ENCODE data around the gene BABAM1. TPM values are rescaled to one million over a fixed set of nuclear protein-coding genes. Genes with fewer than 3 reads are reported as not detected.
"Not testable (repeated sequence)": the region's sequence is repeated elsewhere in the genome, so short reads cannot be mapped to it uniquely, and the experiment has no call there.

Gene BABAM1
- total RNA-seq, 2 experiments from 2014 or later, result 104 to 112 TPM

- Mint-ChIP-seq H3K36me3 (no peaks in the 10 kb centered on the region), H3K4me1 (peaks cover 10% of the 10 kb centered on the region), H3K9me3 (no peaks in the 10 kb centered on the region), H3K27me3 (no peaks in the 10 kb centered on the region), H3K4me3 (peak overlapping the region; percentile 85), H3K27ac (peak overlapping the region; percentile 74)
- peak; percentile 96 for ATAC-seq (ENCODE audit: low read depth)
- POLR2A ChIA-PET, result interaction anchor here (0.6 to 2.9 kb wide), 10 partner anchors 11 to 398 kb away, joined by 3 to 14 read pairs (median 4); partner anchors contain the start of genes ANKLE1, ANO8, BST2 and DDA1
- peak; percentile 94 for DNase-seq
Observed at GRCh38 chr19:17292301-17293074, 25.2 kb downstream of the BABAM1 start.

- Mint-ChIP-seq H3K9me3 (no peaks in the 10 kb centered on the region), H3K27ac (no peak overlapping the region), H3K4me1 (peaks cover 10% of the 10 kb centered on the region), H3K4me3 (no peak overlapping the region), H3K27me3 (no peaks in the 10 kb centered on the region), H3K36me3 (no peaks in the 10 kb centered on the region)
- POLR2A ChIA-PET, result interaction anchor here (0.7 to 1.2 kb wide), 5 partner anchors 10 to 139 kb away, joined by 3 to 5 read pairs (median 4); partner anchors contain the start of genes ABHD8, ANO8 and MVB12A
- ATAC-seq (ENCODE audit: low read depth) (no peak), DNase-seq (no peak)
Observed at GRCh38 chr19:17293605-17294004, 26.4 kb downstream of the BABAM1 start.

- Mint-ChIP-seq H3K4me1 (peaks cover 10% of the 10 kb centered on the region), H3K27me3 (no peaks in the 10 kb centered on the region), H3K27ac (no peak overlapping the region), H3K36me3 (peaks cover 3% of the 10 kb centered on the region), H3K4me3 (no peak overlapping the region), H3K9me3 (no peaks in the 10 kb centered on the region)
- POLR2A ChIA-PET, result interaction anchor here (1.2 kb wide), 1 partner anchor 9 kb away, joined by 4 read pairs; the partner anchor contains the start of gene ABHD8
- peak; percentile 67 for DNase-seq
- ATAC-seq (ENCODE audit: low read depth), result no peak
Observed at GRCh38 chr19:17294051-17294891, 27.0 kb downstream of the BABAM1 start.

GRCh38 chr19:17295551-17295950 lies 28.3 kb downstream of the BABAM1 start:
- H3K9me3 Mint-ChIP-seq; H3K4me1 Mint-ChIP-seq; H3K27me3 Mint-ChIP-seq; DNase-seq; H3K27ac Mint-ChIP-seq; POLR2A ChIA-PET; H3K36me3 Mint-ChIP-seq; ATAC-seq (ENCODE audit: low read depth); H3K4me3 Mint-ChIP-seq: not testable (repeated sequence)

- Mint-ChIP-seq H3K36me3 (peaks cover 3% of the 10 kb centered on the region), H3K27me3 (no peaks in the 10 kb centered on the region), H3K27ac (no peak overlapping the region), H3K4me1 (peaks cover 7% of the 10 kb centered on the region), H3K4me3 (no peak overlapping the region), H3K9me3 (no peaks in the 10 kb centered on the region)
- ATAC-seq (ENCODE audit: low read depth) (no peak), DNase-seq (no peak)
- POLR2A ChIA-PET, result interaction anchor here (1.4 kb wide), 1 partner anchor 97 kb away, joined by 4 read pairs; no protein-coding TSS in a partner anchor
Observed at GRCh38 chr19:17296273-17296672, 29.0 kb downstream of the BABAM1 start.

GRCh38 chr19:17296976-17297375 lies 29.7 kb downstream of the BABAM1 start:
- peaks cover 4% of the 10 kb centered on the region for H3K36me3 Mint-ChIP-seq
- ATAC-seq (ENCODE audit: low read depth), result no peak
- POLR2A ChIA-PET, result interaction anchor here (1.4 kb wide), 1 partner anchor 96 kb away, joined by 4 read pairs; no protein-coding TSS in a partner anchor

GRCh38 chr19:17300992-17301619 lies 33.9 kb downstream of the BABAM1 start:
- Mint-ChIP-seq H3K27me3 (no peaks in the 10 kb centered on the region), H3K4me3 (no peak overlapping the region), H3K4me1 (peaks cover 17% of the 10 kb centered on the region), H3K9me3 (no peaks in the 10 kb centered on the region), H3K27ac (no peak overlapping the region), H3K36me3 (peaks cover 4% of the 10 kb centered on the region)
- POLR2A ChIA-PET, result no interaction called here
- DNase-seq (no peak), ATAC-seq (ENCODE audit: low read depth) (no peak)

More at GRCh38 chr19:17296976-17297375, 29.7 kb downstream of the BABAM1 start:
- Mint-ChIP-seq H3K9me3 (no peaks in the 10 kb centered on the region), H3K4me3 (no peak overlapping the region), H3K27me3 (no peaks in the 10 kb centered on the region), H3K27ac (no peak overlapping the region), H3K4me1 (peaks cover 6% of the 10 kb centered on the region)
- DNase-seq, result no peak

GRCh38 chr19:17302391-17303166 lies 35.3 kb downstream of the BABAM1 start:
- Mint-ChIP-seq H3K27ac (no peak overlapping the region), H3K27me3 (no peaks in the 10 kb centered on the region), H3K9me3 (no peaks in the 10 kb centered on the region), H3K4me3 (peak overlapping the region; percentile 73), H3K4me1 (peaks cover 22% of the 10 kb centered on the region), H3K36me3 (peaks cover 4% of the 10 kb centered on the region)
- POLR2A ChIA-PET, result interaction anchor here (1.2 kb wide), 1 partner anchor 8 kb away, joined by 4 read pairs; no protein-coding TSS in a partner anchor
- no peak for DNase-seq
- no peak for ATAC-seq (ENCODE audit: low read depth)

GRCh38 chr19:17303167-17303939 lies 36.1 kb downstream of the BABAM1 start, which contains the start of gene ABHD8:
Gene ABHD8, minus strand, starts transcription at chr19:17303425. Its CDS starts 1,809 bp downstream, at chr19:17301616.
- peak; percentile 70 for ATAC-seq (ENCODE audit: low read depth)
- Mint-ChIP-seq H3K4me3 (peak within 1 kb of the TSS; percentile 73), H3K9me3 (no peaks in the 10 kb centered on the region), H3K36me3 (peaks cover 4% of the 10 kb centered on the region), H3K27ac (peak within 1 kb of the TSS; percentile 65), H3K4me1 (peaks cover 27% of the 10 kb centered on the region), H3K27me3 (no peaks in the 10 kb centered on the region)
- peak; percentile 95 for DNase-seq
- POLR2A ChIA-PET, result interaction anchor here (0.9 to 1.2 kb wide), 4 partner anchors 9 to 102 kb away, joined by 3 to 4 read pairs (median 4); partner anchors contain the start of genes ANO8 and BST2

GRCh38 chr19:17303940-17304267 lies 36.7 kb downstream of the BABAM1 start:
- Mint-ChIP-seq H3K27me3 (no peaks in the 10 kb centered on the region), H3K4me1 (peaks cover 27% of the 10 kb centered on the region)
- POLR2A ChIA-PET, result interaction anchor here (0.9 to 1.2 kb wide), 4 partner anchors 10 to 101 kb away, joined by 3 to 4 read pairs (median 4); partner anchors contain the start of genes ANO8 and BST2

GRCh38 chr19:17304386-17305215 lies 37.4 kb downstream of the BABAM1 start:
- Mint-ChIP-seq H3K36me3 (peaks cover 1% of the 10 kb centered on the region), H3K27ac (peak overlapping the region; percentile 89), H3K9me3 (no peaks in the 10 kb centered on the region), H3K27me3 (no peaks in the 10 kb centered on the region), H3K4me3 (peak overlapping the region; percentile 91), H3K4me1 (peaks cover 30% of the 10 kb centered on the region)
- DNase-seq (no peak), ATAC-seq (ENCODE audit: low read depth) (no peak)
- POLR2A ChIA-PET, result interaction anchor here (0.6 to 1.2 kb wide), 11 partner anchors 12 to 515 kb away, joined by 3 to 7 read pairs (median 3); partner anchors contain the start of genes ANO8, BST2 and OCEL1

More at GRCh38 chr19:17303940-17304267, 36.7 kb downstream of the BABAM1 start:
- Mint-ChIP-seq H3K27ac (no peak overlapping the region), H3K4me3 (peak overlapping the region; percentile 73), H3K9me3 (no peaks in the 10 kb centered on the region), H3K36me3 (peaks cover 2% of the 10 kb centered on the region)
- DNase-seq, result no peak
- ATAC-seq (ENCODE audit: low read depth), result no peak

All from activated naive CD8-positive, alpha-beta T cell treated with anti-CD3 and anti-CD28 coated beads, Interleukin-2, amount 10 ng/mL, durations not matched to agents 7 days and 5 days (primary cell).